ENCODE results near the gene VAV2.

Gene VAV2, protein sequence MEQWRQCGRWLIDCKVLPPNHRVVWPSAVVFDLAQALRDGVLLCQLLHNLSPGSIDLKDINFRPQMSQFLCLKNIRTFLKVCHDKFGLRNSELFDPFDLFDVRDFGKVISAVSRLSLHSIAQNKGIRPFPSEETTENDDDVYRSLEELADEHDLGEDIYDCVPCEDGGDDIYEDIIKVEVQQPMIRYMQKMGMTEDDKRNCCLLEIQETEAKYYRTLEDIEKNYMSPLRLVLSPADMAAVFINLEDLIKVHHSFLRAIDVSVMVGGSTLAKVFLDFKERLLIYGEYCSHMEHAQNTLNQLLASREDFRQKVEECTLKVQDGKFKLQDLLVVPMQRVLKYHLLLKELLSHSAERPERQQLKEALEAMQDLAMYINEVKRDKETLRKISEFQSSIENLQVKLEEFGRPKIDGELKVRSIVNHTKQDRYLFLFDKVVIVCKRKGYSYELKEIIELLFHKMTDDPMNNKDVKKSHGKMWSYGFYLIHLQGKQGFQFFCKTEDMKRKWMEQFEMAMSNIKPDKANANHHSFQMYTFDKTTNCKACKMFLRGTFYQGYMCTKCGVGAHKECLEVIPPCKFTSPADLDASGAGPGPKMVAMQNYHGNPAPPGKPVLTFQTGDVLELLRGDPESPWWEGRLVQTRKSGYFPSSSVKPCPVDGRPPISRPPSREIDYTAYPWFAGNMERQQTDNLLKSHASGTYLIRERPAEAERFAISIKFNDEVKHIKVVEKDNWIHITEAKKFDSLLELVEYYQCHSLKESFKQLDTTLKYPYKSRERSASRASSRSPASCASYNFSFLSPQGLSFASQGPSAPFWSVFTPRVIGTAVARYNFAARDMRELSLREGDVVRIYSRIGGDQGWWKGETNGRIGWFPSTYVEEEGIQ

GRCh38 chr9:133991964-133992779, at the start of gene VAV2:
TSS of gene VAV2 (minus strand) at chr9:133992324. CDS start at chr9:133992278, 46 bp downstream.
- peak; percentile 14 for DNase-seq (ENCODE audit: low spot score)

DNA sequence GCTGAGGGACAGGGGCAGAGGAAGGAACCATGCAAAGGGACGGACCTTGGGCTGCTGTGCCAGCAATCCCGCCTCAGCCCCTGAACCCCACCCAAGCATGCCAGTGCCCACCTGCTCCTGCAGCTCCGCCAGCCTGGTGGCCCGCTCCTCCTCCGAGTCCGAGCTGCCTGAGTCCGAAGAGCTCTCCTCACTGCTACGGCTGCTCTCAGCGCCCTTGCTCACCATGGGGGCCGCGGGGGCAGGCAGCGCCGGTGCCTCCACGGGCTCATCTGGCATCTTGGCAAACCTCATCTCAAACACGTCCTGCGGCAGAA, 49.5 kb upstream of the VAV2 start:
- DNase-seq (ENCODE audit: low spot score): no peak

GRCh38 chr9:134040781-134041648, 48.9 kb upstream of the VAV2 start:
- DNase-seq (ENCODE audit: low spot score): no peak

GRCh38 chr9:134040176-134040565, 48.0 kb upstream of the VAV2 start:
- no peak for DNase-seq (ENCODE audit: low spot score)

DNA sequence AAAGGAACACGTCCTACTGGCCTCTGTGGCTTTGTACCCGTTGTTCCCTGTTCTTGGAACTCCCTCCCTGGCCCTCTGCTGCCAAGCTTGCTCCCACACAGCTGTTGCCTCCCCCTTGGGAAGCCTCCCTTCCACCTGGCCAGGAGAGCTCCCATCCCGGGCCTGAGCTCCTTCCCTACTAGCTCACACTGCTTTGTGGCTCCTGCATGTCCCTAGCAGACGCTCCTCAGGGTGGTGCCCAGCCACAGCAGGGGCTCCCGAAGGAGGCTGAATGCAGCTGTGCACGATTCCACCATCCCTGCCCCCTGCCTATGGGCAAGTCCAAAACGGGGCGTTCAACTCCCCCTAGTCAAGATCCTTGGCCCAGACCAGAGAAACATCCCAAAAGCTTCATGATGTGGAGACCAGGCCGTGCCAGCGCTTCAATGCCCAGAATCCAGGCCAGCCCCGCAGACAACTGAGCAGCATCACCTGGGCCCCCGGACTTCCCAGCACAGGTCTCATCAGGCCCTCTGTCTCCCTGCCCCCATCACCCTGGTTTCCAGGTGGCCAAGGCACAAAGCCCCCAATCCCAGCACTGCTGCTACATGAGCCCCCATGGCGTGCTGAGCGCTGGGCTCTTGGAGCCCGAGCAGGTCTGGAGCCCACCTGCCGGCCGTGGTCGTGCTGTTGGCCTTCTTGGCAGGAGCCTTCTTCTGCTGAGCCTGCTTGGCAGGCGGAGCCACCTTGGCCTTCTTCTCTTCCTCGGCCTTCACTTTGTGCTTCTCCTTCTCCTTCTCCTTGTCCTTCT, 47.5 kb upstream of the VAV2 start:
- peak; percentile 14 for DNase-seq (ENCODE audit: low spot score)

GRCh38 chr9:134037641-134038040, 45.5 kb upstream of the VAV2 start:
- DNase-seq (ENCODE audit: low spot score): no peak

DNA sequence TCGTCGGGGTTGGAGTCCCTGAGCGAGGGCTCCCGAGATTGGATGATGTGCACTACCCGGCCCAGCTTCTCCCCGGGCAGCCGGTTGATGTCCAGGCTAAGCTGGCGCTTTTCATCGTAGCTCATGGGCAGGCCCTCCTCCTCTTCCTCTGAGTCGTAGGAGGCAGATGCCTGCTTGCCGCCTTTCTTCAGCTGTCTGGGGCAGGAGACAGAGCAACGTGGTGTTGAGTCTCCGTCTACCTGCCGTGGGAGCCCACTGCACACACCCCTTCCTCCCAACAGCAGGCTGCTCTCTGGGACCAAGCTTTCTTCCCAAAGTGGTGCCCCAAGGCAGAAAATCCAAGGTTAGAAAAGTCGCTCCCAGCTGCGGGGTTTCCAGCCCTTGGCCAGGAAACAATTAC, 44.0 kb upstream of the VAV2 start:
- DNase-seq (ENCODE audit: low spot score): no peak

- no peak for DNase-seq (ENCODE audit: low spot score)
Measured at GRCh38 chr9:134035041-134036039, 43.2 kb upstream of the VAV2 start.

- no peak for DNase-seq (ENCODE audit: low spot score)
Measured at GRCh38 chr9:134034215-134035040, 42.3 kb upstream of the VAV2 start.

DNA sequence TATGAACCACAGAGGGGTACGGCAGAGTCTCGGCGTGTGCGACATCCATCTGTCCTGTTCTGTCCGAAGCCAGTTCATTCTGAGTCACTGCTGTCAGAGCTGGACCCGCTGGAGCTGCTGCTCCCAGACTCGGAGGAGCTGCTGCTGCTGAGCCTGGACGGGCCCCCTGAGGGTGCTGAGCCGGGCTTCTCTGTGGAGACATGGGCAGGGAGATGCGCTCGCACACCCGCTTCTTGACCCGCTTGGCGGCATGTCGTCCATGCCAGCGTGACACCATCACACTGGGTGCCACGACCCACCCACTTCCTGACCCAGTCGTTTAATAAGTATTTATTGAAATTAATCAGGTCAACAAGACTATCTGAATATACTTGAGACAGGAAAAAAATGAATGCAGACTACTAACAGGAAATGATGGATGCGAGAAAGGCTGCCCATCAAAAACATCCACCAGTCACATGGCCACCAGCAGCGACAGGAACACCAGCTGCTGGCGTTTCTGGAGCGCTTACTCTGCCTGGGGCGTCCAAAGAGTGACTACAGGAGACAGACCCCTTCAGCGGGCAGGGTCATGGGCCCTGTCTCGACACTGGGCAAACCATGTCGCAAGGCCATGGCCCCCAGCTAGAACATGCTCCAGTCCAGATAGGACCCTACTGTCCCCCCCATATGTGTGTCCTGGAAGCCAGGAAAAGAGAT, 41.5 kb upstream of the VAV2 start:
- DNase-seq (ENCODE audit: low spot score): no peak

GRCh38 chr9:134032456-134033222, 40.5 kb upstream of the VAV2 start:
- DNase-seq (ENCODE audit: low spot score): no peak

DNA sequence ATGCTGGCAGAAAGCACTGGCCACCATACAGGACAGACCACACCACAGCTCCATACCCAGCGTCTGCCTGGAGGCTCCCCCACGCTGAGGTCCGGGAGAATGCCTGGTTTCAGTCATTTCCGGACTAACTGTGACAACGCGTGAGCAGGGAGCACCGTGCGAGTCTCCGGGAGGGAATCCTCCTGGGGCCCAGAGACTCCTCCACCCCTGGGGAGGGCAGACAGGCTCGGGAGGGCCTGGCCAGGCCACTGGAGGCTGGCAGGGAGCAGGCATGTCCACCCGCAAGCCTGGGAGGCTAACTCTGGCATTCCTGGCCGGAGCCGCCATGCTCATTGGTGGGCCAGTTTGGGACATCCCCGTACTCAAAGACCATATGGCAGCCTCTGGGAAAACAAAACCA, 39.7 kb upstream of the VAV2 start:
- DNase-seq (ENCODE audit: low spot score): no peak

DNA sequence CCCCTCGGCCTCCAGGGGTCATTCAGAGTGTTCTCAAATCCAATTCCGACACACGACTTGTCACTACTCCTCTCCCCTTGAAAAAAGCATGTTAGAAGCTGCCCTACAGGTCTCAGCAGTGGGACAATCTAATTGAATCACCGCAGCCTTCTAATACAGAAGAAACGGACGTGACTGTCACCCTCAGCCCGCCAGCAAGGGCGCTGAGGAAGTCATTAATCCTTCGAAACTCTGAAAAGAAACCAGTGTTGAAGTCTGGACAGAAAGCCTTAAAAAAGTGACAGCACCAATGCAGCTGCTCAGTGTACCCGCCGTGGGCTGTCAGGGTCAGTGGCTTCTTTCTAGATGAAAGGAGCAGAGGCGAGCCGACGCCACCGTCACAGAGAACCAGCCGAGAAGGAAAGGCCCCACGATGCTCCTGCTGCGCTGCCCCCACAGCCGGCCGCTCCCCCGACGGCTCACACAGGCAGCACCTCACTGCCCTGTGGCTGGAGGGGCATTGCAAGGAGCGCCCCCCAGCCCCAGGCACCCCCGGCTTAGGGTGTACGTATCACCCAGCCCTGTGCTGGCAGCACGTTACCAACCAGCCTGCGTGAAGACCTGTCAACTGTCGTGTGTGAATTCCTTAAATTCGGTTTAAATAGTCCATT, 38.8 kb upstream of the VAV2 start:
- DNase-seq (ENCODE audit: low spot score): no peak

- DNase-seq (ENCODE audit: low spot score): no peak
Measured at GRCh38 chr9:134029248-134030226, 37.4 kb upstream of the VAV2 start.

DNA sequence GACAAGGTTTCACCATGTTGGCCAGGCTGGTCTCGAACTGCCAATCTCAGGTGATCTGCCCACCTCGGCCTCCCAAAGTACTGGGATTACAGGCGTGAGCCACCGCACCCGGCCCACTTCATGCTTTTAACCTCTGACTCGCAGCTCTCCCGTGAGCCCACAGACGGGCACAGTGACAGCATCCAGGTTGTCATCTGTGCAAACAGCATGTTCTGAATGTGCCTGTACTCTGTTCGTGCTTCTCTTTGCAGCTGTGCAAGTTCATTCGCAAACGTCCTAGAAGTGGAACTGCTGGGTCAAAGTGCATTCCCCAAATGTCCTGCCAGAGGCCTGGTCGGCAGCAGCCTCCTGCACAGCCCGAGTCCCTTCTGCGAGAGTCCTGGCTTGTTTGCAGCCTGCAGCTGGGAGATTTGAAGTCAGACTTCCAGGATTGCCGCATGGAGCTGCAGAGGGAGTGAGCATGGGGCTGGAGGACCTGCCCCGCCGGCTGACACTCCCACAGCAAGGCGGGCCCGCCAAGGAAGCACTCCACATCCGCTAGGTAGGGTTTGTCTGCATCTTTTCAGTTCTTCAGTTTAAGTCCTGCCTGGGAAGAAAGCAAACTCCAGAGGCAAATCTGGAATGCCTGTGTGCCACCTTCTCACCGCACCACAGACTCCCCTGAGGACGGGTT, 36.6 kb upstream of the VAV2 start:
- no peak for DNase-seq (ENCODE audit: low spot score)

Data from pons (tissue), 1 donor.